Left ventricle myocardium inferior (tissue), 1 donor: ENCODE results near the gene NCKAP5. TPM values are rescaled to one million over a fixed set of nuclear protein-coding genes. Genes with fewer than 3 reads are reported as not detected.

Source experiments
- DNase-seq: peaks from one replicate; pipeline ENCODE4 v3.0.0-alpha.2; 2020
- H3K27ac ChIP-seq: fragments of 200-600 bp; replicated peaks from 2 replicates; pipeline ENCODE4 v1.8.0; 2021
- H3K27me3 ChIP-seq: fragments of 200-600 bp; 2 replicates; pipeline ENCODE4 v1.8.0; 2021; ENCODE audit warnings: low read depth
- H3K36me3 ChIP-seq: fragments of 200-600 bp; 2 replicates; pipeline ENCODE4 v1.8.0; 2021
- H3K4me1 ChIP-seq: fragments of 200-600 bp; 2 replicates; pipeline ENCODE4 v1.8.0; 2021
- H3K4me3 ChIP-seq: fragments of 200-600 bp; 2 replicates; pipeline ENCODE4 v1.8.0; 2021; ENCODE audit warnings: mild to moderate bottlenecking, moderate library complexity
- H3K9me3 ChIP-seq: fragments of 200-600 bp; replicated peaks from 2 replicates; pipeline ENCODE4 v1.8.0; 2021
- CTCF ChIP-seq: fragments of 200-600 bp; IDR thresholded peaks from 2 replicates; pipeline ENCODE4 v1.8.0; 2021; ENCODE audit warnings: antibody characterized with exemption, mild to moderate bottlenecking, borderline replicate concordance
- intact Hi-C: fragments of 100-400 bp; cut with micrococcal nuclease; formaldehyde crosslinking; loops from one replicate; pipeline ENCODE4 v1.11.0; 2022
- total RNA-seq: library from RNA; stranded (reverse); fragmentation: NEBNext Ultra II Directional; extraction: Animal tissue kit (Norgen Biotek cat#: 25700); gene quantifications from one replicate; pipeline ENCODE4 v1.2.1, GENCODE V29; 2021
- donor health status: DM: no; HTN: yes; CAD: no; lungs with severe emphysema.

Gene NCKAP5
- total RNA-seq, 1 donor from 2014 or later = 6.0 TPM

GRCh38 chr2:133453032-133453431, 115.2 kb downstream of the NCKAP5 start:
- peaks cover 9% of the 10 kb centered on the region for H3K9me3 ChIP-seq
- no peak for TF ChIP-seq CTCF
- H3K36me3 ChIP-seq = no peaks in the 10 kb centered on the region
- H3K27me3 ChIP-seq = no peaks in the 10 kb centered on the region
- no peak overlapping the region for H3K4me3 ChIP-seq
- intact Hi-C loops = no loop called here
- DNase-seq = no peak
- H3K4me1 ChIP-seq = no peaks in the 10 kb centered on the region
- no peak overlapping the region for H3K27ac ChIP-seq

- intact Hi-C loops = no loop called here
- Histone ChIP-seq H3K27me3 (no peaks in the 10 kb centered on the region), H3K9me3 (peaks cover 9% of the 10 kb centered on the region), H3K4me3 (no peak overlapping the region), H3K4me1 (no peaks in the 10 kb centered on the region), H3K36me3 (no peaks in the 10 kb centered on the region), H3K27ac (no peak overlapping the region)
- TF ChIP-seq CTCF = no peak
- no peak for DNase-seq
Measured at GRCh38 chr2:133452583-133452982, 115.7 kb downstream of the NCKAP5 start.

- no peak for DNase-seq
- Histone ChIP-seq H3K27ac (no peak overlapping the region), H3K4me1 (no peaks in the 10 kb centered on the region), H3K36me3 (no peaks in the 10 kb centered on the region), H3K27me3 (no peaks in the 10 kb centered on the region), H3K9me3 (peaks cover 9% of the 10 kb centered on the region), H3K4me3 (no peak overlapping the region)
- no peak for TF ChIP-seq CTCF
- intact Hi-C loops = no loop called here
Measured at GRCh38 chr2:133452146-133452545, 116.1 kb downstream of the NCKAP5 start.

GRCh38 chr2:133448195-133448594, 120.1 kb downstream of the NCKAP5 start:
- intact Hi-C loops = no loop called here
- H3K4me3 ChIP-seq = no peak overlapping the region
- no peaks in the 10 kb centered on the region for H3K4me1 ChIP-seq
- no peaks in the 10 kb centered on the region for H3K9me3 ChIP-seq
- no peaks in the 10 kb centered on the region for H3K36me3 ChIP-seq
- no peak overlapping the region for H3K27ac ChIP-seq
- no peak for TF ChIP-seq CTCF
- no peaks in the 10 kb centered on the region for H3K27me3 ChIP-seq
- DNase-seq = no peak

GRCh38 chr2:133447303-133447702, 121.0 kb downstream of the NCKAP5 start:
- DNase-seq = no peak
- Histone ChIP-seq H3K9me3 (no peaks in the 10 kb centered on the region), H3K27me3 (no peaks in the 10 kb centered on the region), H3K36me3 (no peaks in the 10 kb centered on the region), H3K4me3 (no peak overlapping the region), H3K27ac (no peak overlapping the region), H3K4me1 (no peaks in the 10 kb centered on the region)
- intact Hi-C loops = no loop called here
- TF ChIP-seq CTCF = no peak

GRCh38 chr2:133444465-133444864, 123.8 kb downstream of the NCKAP5 start:
- H3K27ac ChIP-seq = no peak overlapping the region
- DNase-seq = no peak
- H3K36me3 ChIP-seq = no peaks in the 10 kb centered on the region
- intact Hi-C loops = no loop called here
- TF ChIP-seq CTCF = no peak
- H3K4me1 ChIP-seq = no peaks in the 10 kb centered on the region
- no peak overlapping the region for H3K4me3 ChIP-seq
- no peaks in the 10 kb centered on the region for H3K27me3 ChIP-seq
- H3K9me3 ChIP-seq = no peaks in the 10 kb centered on the region
